ENCODE data around the gene MICAL1.

MICAL1 gene

DNA sequence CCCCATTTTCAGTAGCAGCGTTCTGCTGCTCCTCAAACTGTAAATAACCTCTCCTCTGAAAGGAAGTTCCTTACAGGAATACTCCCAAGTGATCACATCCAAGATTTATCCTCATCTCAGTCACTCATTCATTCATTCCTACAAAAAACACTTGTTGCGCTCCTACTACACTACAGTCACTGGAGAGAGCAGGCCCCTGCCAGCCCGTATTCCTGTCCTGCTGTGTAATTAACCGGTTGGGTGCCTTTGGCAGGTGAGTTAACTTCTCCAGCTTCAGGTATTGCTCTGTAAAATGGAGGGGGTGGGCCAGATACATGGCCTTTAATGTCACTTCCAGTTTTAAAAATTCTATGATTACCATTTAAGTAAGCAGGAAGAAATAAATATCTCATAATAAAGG, 42.5 kb upstream of the MICAL1 start:
- H3K27me3 ChIP-seq (ENCODE audit: insufficient read depth, low read length, poor library complexity, severe bottlenecking): no peaks in the 10 kb centered on the region
- no peak overlapping the region for H3K9ac ChIP-seq (ENCODE audit: low read depth, low read length, poor library complexity, severe bottlenecking)
- no peaks in the 10 kb centered on the region for H3K36me3 ChIP-seq (ENCODE audit: insufficient read depth, low read length)
- H3K9me2 ChIP-seq (replicated peaks; ENCODE audit: low read depth, low read length): no peaks in the 10 kb centered on the region
- H3K79me2 ChIP-seq (ENCODE audit: insufficient read depth, low read length): no peaks in the 10 kb centered on the region
- peaks cover 5% of the 10 kb centered on the region for H3K4me1 ChIP-seq (ENCODE audit: insufficient read depth, low read length, poor library complexity, severe bottlenecking)
- H2AFZ ChIP-seq (ENCODE audit: low read length): no peak overlapping the region
- no peaks in the 10 kb centered on the region for H3K9me3 ChIP-seq (ENCODE audit: insufficient read depth, low read depth, low read length)
- H3K4me2 ChIP-seq (ENCODE audit: low read depth, low read length, poor library complexity, severe bottlenecking): no peak overlapping the region
- no peaks in the 10 kb centered on the region for H3F3A ChIP-seq (ENCODE audit: low read depth)
- H4K20me1 ChIP-seq (ENCODE audit: insufficient read depth, low read length, poor library complexity, severe bottlenecking): no peaks in the 10 kb centered on the region
- H3K4me3 ChIP-seq (ENCODE audit: low read length, poor library complexity, severe bottlenecking): no peak overlapping the region
- TF ChIP-seq, protein P1, sequence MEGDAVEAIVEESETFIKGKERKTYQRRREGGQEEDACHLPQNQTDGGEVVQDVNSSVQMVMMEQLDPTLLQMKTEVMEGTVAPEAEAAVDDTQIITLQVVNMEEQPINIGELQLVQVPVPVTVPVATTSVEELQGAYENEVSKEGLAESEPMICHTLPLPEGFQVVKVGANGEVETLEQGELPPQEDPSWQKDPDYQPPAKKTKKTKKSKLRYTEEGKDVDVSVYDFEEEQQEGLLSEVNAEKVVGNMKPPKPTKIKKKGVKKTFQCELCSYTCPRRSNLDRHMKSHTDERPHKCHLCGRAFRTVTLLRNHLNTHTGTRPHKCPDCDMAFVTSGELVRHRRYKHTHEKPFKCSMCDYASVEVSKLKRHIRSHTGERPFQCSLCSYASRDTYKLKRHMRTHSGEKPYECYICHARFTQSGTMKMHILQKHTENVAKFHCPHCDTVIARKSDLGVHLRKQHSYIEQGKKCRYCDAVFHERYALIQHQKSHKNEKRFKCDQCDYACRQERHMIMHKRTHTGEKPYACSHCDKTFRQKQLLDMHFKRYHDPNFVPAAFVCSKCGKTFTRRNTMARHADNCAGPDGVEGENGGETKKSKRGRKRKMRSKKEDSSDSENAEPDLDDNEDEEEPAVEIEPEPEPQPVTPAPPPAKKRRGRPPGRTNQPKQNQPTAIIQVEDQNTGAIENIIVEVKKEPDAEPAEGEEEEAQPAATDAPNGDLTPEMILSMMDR (conservative IDR thresholded peaks at IDR 0.05; ENCODE audit: low read length): no peak
- no peak for TF ChIP-seq EZH2phosphoT487 (IDR thresholded peaks at IDR 0.05; ENCODE audit: borderline replicate concordance)

- no peak overlapping the region for H3K4me3 ChIP-seq (ENCODE audit: low read length, poor library complexity, severe bottlenecking)
- H3K9me3 ChIP-seq (ENCODE audit: insufficient read depth, low read depth, low read length): no peaks in the 10 kb centered on the region
- no peak overlapping the region for H2AFZ ChIP-seq (ENCODE audit: low read length)
- H3K36me3 ChIP-seq (ENCODE audit: insufficient read depth, low read length): no peaks in the 10 kb centered on the region
- H3K4me2 ChIP-seq (ENCODE audit: low read depth, low read length, poor library complexity, severe bottlenecking): no peak overlapping the region
- H3K4me1 ChIP-seq (ENCODE audit: insufficient read depth, low read length, poor library complexity, severe bottlenecking): peaks cover 24% of the 10 kb centered on the region
- no peaks in the 10 kb centered on the region for H3K79me2 ChIP-seq (ENCODE audit: insufficient read depth, low read length)
- no peak overlapping the region for H3K9ac ChIP-seq (ENCODE audit: low read depth, low read length, poor library complexity, severe bottlenecking)
- H3F3A ChIP-seq (ENCODE audit: low read depth): peaks cover 6% of the 10 kb centered on the region
- TF ChIP-seq EZH2phosphoT487 (IDR thresholded peaks at IDR 0.05; ENCODE audit: borderline replicate concordance): no peak
- TF ChIP-seq, protein P1 (conservative IDR thresholded peaks at IDR 0.05; ENCODE audit: low read length): no peak
- H4K20me1 ChIP-seq (ENCODE audit: insufficient read depth, low read length, poor library complexity, severe bottlenecking): no peaks in the 10 kb centered on the region
- H3K9me2 ChIP-seq (replicated peaks; ENCODE audit: low read depth, low read length): no peaks in the 10 kb centered on the region
- no peaks in the 10 kb centered on the region for H3K27me3 ChIP-seq (ENCODE audit: insufficient read depth, low read length, poor library complexity, severe bottlenecking)
Measured at GRCh38 chr6:109496036-109496772, 40.6 kb upstream of the MICAL1 start.

- Histone ChIP-seq H3K9me2 (replicated peaks; ENCODE audit: low read depth, low read length) (no peaks in the 10 kb centered on the region), H4K20me1 (ENCODE audit: insufficient read depth, low read length, poor library complexity, severe bottlenecking) (no peaks in the 10 kb centered on the region), H3K9ac (ENCODE audit: low read depth, low read length, poor library complexity, severe bottlenecking) (no peak overlapping the region), H3K4me1 (ENCODE audit: insufficient read depth, low read length, poor library complexity, severe bottlenecking) (peaks cover 39% of the 10 kb centered on the region), H3K4me2 (ENCODE audit: low read depth, low read length, poor library complexity, severe bottlenecking) (no peak overlapping the region), H3K27me3 (ENCODE audit: insufficient read depth, low read length, poor library complexity, severe bottlenecking) (no peaks in the 10 kb centered on the region), H3K9me3 (ENCODE audit: insufficient read depth, low read depth, low read length) (no peaks in the 10 kb centered on the region), H3K36me3 (ENCODE audit: insufficient read depth, low read length) (no peaks in the 10 kb centered on the region), H2AFZ (ENCODE audit: low read length) (no peak overlapping the region; the same call in 1 of the 2 replicates), H3K4me3 (ENCODE audit: low read length, poor library complexity, severe bottlenecking) (no peak overlapping the region), H3K79me2 (ENCODE audit: insufficient read depth, low read length) (no peaks in the 10 kb centered on the region), H3F3A (ENCODE audit: low read depth) (peaks cover 12% of the 10 kb centered on the region)
- TF ChIP-seq, protein P1 (conservative IDR thresholded peaks at IDR 0.05; ENCODE audit: low read length): no peak
- no peak for TF ChIP-seq EZH2phosphoT487 (IDR thresholded peaks at IDR 0.05; ENCODE audit: borderline replicate concordance)
Measured at GRCh38 chr6:109493865-109494264, 38.3 kb upstream of the MICAL1 start.

Measured in Loucy (cell line).